ENCODE results near the gene EARS2.
"Not testable (repeated sequence)": the region's sequence is repeated elsewhere in the genome, so short reads cannot be mapped to it uniquely, and the experiment has no call there.

The EARS2 gene

DNA sequence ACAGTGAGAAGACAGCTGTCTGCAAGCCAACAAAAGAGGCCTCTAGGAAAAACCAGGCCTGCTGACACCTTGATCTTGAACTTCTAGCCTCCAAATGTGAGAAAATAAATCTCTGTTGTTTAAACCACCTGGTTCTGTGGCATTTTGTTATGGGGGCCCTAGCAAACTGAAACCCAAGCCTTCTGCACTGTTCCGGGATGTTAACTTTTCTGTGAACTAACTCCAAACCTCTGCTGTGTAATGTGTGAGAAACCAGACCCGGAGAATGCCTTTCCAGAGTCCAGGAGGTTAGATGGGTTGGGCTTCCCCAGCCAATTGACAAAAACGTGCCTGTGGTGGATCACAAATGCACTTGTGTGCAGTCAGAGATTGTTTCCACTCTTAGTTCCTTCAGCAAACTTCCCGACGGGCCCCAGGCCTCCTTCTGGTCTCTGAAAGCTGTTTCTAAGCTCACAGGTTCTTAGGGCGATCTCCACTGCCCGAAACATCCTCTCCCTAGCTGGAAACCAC is 33.2 kb downstream of the EARS2 start:
- DNase-seq = no peak

DNA sequence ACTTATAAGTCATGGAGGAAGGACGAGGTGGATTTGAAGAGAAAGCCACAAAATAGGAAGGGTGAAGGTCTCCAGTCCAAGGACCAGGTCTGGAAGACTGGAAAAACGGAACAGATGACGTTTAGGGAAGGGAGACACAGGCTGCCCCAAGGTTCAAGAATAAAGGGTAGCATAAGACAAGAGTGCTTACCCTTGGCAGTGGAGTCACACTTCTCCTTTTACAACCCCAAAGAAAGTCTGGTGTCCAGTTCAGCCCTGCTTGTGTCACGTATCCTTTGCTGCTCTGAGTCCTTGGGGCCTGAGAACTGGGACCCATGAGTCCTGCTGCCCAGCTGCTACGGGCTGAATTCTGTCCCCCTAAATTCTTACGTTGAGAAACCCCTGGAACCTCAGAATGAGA is 33.8 kb downstream of the EARS2 start:
- no peak for DNase-seq

DNA sequence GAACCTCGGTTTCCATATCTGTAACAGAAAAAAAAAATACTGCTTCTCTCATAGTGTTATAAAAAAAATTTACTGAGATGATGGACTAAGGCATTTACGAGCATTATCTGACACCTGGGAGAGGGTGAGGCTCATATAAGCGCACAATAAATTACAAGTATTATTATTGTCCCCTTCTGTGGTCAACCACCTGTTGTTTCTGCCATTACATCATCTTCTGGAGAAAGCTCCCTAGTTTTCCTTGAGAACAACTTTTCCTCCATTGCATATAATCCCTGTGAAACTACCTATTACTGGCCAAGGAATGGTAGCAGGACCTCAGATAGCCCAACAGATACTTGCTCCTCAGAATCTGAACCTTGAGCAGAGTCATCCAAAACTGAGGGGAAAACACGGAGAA is 35.2 kb downstream of the EARS2 start:
- no peak for DNase-seq

DNA sequence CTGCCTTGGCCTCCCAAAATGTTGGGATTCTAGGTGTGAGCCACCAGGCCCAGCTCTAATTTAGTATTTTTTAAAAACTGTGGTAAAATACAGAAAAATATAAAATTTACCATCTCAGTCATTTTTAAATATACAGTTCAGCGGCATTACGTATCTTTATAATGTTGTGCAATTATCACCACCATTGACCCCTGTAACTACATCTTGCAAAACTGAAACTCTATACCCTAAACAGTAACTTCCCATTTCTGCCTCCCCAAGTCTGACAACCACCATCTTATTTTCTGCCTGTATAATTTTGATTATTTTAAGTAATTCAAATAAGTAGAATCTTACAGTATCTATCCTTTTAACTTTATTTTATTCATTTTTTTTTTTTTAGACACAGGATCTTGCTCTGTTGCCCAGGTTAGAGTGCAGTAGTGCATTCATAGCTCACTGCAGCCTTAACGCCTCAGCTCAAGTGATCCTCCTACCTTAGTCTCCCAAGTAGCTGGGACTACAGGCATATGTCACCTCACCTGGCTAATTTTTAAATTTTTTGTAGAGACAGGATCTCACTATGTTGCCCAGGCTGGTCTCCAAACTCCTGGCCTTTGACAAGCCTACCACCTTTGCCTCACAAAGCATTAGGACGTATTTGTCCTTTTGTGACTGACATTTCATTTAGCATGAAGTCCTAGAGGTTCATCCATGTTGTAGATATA is 36.0 kb downstream of the EARS2 start:
- no peak for DNase-seq

DNA sequence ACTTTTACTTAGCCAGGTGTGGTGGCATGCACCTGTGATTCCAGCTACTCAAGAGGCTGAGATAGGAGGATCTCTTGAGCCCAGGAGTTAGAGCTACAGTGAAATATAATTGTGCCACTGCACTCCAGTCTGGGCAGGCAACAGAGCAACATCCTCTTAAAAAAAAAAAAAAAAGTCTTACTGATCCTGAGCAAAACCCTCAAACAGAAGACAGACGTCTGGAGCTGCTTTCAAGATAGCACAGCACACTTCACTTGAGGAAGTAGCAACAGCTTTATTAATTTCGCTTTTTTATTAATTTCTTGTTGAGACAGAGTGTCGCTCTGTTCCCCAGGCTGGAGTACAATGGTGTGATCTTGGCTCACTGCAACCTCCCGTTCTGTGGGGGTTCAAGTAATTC is 36.6 kb downstream of the EARS2 start:
- DNase-seq = no peak

DNA sequence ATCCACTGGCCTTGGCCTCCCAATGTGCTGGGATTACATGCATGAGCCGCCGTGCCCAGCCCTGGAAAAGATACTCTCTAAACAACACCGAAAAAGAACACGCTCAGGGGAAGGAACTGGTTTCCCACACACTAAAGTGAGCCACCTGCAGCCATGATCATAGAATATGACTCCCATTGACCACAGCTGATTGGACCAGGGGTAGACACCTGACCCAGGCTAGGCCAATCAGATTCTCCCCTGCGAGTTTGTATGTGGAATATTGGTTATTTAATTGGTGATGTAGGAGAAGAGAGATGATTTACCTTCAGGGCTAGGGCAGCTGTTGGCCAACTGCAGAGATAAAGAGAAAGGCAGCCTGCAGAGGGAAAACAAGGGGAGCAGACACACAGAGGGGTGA is 37.9 kb downstream of the EARS2 start:
- DNase-seq = no peak

DNA sequence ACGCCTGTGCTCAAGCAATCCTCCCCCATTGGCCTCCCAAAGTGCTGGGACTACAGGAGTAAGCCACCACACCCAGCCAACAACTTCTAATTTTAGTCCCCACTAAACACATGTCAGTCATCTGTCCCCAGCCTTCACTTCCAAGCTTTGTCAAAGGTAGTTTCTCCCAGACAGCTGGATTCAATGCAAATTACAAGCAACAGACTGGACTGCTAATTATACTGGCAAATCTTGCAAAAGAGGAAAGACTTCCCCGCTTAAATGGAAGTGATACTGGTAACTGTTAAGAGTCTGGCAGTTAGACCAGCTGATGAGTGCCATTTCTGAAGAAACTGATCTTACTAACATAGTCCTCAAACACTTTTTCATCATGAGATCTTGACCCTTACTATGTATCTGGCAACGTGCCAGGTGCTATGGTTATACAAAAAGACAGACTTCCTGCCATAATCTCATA is 38.7 kb downstream of the EARS2 start:
- DNase-seq = no peak

DNA sequence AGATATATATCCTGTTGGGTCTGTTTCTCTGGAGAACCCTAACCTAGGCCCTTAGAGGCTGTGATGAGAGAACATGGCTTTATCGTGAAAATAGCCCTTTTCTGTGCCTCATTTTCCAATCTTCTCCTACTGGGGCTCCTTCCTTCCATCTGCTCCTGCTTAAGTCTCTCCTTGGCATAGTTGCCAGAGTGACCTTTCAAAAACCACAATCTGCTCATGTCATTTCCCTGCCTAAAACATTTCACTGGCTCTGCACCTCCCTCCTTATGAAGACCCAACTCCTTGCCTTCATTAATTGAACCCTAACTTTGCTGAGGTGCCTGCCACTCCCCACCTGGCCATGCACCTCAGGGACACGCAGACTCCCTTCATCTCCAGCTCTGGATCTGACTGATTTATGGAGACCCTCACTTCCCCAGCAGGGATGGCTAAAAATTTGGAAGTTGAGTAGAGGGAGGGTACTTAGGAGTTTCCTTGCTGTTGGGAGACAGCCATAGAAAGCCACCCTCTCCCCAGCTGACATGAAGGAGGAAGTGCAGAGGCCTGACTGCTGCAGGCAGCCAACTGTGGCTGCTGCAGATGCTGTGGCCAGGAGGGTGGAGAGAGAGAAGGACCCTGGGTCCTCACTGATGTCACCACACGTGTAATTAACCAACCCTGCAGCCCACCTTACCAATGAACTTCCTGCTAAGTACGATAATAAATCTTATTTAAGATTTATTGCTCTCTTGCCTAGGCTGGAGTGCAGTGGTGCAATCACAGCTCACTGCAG is 40.6 kb downstream of the EARS2 start:
- DNase-seq = no peak

DNA sequence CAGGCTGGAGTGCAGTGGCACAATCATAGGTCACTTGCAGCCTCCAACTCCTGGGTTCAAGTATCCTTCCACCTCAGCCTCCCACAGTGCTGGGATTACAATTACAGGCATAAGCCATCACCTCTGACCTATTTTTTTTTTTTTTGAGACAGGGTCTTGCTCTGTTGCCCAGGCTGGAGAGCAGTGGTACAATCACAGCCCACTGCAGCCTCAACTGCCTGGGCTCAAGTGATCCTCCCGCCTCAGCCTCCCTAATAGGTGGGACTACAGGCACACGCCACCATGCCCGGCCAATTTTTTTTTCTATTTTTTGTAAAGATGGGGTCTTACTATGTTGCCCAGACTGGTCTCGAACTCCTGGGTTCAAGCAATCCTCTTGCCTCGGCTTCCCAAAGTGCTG is 41.3 kb downstream of the EARS2 start:
- DNase-seq = no peak

DNA sequence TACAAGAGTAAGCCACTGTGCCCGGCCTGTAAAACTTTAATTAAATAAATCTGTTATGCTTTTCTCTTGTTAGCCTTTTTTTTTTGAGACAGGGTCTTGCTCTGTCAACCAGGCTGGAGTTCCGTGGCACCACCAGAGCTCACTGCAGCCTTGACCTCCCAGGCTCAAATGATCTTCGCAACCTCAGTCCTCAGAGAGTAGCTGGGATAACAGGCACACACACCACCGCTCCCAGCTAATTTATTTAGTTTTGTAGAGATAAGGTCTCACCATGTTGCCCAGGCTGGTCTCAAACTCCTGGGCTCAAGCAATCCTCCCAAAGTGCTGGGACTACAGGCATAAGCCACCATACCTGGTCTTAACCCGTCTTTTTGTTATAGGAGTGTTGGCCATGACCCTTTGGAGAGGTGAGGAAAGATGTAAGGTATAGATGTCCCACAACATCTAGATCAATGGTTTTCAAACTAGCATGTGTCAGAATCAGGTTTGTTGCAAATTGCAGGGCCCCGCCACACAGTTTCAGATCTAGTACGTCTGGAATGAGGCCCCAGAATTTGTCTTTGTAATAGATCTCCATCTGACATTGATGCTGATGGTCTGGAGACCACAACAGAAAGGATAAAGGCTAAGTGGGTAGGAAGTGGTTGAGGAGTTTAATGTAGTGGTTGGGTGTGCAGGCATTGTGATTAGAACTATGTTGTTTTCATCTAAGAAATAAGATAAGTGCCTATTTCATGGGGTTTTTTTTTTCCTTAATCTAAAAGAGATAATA is 42.6 kb downstream of the EARS2 start:
- no peak for DNase-seq

DNA sequence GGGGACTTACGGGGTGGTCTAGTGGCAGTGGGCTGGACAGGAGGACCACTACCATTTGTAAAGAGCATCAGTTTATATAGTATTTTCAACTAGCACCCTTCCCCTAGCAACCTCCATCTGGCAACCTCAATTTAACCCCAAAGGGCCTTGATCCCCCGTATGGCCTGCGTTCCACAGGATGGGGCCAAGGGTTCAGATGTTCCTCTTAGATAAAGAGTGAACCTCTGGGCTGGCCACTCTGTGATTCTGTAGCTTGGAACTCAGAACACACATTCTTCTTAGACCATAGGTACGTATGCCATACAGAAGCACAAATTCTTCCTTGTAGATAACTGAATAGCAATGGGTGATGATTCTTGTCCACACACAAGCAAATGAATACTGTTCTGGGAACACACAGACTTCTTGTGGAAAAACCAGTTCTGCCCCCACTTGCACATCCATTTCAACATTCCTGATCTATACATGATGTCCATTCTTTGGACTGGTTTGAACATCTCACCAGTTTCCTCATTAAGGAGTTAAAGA is 44.9 kb downstream of the EARS2 start:
- DNase-seq = no peak

DNA sequence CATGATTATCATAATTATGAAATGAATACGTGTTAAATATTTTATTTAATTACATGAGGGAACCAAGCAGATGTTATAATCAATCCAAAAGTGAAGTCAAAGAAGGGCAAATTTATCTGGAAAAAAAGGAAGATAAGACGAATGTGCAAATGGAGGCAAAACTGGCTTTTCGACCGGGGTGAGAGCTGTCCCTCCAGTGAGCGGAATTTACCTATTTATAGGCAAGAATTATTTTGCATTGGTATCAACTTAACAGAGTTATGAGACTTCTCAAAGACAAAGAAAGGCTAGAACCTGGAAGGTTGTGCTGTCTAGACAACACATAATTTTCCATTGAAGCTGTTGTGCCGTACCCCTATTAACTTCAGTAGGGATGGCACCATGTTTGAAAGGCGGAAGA is 45.4 kb downstream of the EARS2 start:
- no peak for DNase-seq

DNA sequence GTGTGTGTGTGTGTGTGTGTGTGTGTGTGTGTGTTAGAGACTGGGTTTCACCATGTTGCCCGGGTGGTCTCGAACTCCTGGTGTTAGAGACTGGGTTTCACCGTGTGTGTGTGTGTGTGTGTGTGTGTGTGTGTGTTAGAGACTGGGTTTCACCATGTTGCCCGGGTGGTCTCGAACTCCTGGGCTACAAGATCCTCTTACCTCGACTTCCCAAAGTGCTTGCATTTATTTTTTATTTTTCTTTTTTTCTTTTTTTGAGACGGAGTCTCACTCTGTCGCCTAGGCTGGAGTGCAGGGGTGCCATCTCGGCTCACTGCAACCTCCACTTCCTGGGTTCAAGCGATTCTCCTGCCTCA is 46.3 kb downstream of the EARS2 start:
- not testable (repeated sequence) for DNase-seq

DNA sequence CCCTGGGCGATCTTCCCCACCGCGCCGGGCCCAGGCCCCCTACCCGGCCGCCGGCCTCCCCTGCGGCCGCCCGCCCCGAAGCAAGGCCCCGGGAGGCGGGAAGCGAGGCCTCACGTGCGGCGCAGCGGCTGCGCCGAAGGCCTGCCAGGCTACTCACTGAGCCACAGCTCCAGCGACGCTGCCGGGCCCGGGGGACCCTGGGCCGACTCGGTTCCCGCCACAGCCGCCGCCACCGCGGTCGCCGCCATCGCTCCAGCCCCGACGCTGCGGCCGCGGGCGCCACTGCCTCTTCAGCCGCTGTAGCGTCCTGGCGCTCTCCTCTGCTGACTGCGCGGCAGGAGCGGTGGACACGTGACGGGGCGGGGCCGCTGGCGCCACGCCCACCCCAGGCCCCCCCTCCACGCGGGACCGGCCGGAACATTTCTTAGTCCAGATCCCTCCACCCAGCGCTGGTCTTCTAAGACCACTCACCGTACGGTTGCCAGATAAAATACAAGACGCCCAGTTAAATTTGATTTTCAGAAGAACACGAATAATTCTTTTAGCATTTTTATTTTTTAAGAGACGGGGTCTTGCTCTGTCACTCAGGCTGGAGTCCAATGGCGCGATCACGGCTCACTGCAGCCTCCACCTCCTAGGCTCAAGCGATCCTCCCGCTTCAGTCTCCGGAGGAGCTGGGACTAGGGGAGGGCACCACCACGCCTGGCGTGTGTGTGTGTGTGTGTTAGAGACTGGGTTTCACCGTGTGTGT is 46.8 kb downstream of the EARS2 start, which contains the start of gene GGA2:
GGA2 (minus strand) TSS at position 331 of the 751 bp plus-strand sequence; CDS start at position 248, 83 bp downstream.
- DNase-seq = peak; percentile 38 to 86

DNA sequence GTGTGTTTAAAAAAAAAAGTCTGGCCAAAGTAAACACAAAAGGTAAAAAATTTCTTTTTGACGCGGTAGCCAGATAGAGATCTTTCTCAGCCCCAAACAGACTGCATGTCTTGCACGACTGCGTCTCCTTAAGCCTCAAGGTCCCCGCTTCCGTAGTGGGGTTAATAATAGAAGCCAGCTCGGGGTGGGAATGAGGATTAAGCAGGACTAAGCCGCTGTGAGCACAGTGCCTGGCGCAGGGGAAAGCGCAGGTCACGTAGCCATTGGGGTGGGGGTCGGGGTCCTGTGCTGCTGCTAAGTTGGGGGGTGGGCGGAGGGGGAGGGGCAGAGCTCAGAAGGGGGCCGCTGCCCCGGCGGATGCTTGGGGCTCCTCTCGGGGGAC is 47.4 kb downstream of the EARS2 start:
- no peak for DNase-seq

DNA sequence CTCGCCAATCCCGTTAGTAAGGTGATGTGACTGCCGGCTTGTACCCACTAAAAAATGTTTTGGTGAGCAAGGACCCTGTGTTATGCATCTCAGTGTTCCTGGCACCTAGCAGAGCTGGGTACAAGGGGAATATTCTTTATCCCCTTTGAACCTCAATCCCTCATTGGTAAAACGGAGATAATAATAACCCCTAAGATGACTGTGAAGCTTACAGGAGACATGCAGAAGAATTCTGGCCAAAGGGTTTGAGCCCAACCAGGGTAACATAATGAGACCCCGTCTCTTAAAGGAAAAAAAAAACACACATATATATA is 47.8 kb downstream of the EARS2 start:
- DNase-seq = no peak

DNA sequence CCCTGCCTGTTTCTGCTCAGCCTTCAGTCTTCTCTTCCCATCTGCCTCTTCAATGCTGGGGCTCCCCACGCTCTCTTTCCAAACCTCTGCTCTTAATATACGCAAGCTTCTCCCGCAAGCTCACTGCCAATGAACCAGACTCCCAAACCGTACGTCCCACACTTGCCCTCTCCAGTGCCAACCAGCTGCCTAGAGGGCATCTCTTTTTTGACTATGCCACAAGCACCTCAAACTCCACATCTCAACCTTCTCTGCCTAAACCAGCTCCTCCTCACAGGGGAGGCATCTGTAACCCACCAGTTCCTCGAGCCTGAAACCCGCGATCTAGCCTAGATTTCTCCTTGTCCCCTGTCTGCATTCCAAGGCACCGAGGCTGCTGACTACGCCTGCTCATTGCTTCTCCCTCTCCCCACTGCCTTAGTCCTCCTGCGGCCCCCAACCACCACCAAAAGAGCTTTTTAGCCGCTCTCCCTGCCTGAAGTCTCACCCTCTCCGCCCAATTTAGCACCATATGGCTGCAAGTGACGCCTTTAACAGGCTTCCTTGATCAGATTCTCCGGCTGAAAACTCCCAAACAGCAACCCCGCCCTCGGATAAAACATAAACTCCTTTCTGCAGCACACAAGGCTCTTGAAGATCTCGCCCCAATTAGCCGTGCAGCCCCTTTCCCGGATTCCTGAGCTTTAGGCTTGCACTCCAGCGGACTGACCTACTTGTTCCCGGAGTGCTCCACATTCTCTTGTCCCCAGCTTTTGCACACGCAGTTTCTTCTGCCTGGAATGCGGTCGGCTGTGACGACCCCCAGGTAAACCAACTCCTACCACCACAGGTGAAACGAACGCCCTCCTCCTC is 48.3 kb downstream of the EARS2 start:
- DNase-seq = peak in 1 of 2 experiments; percentile 29

DNA sequence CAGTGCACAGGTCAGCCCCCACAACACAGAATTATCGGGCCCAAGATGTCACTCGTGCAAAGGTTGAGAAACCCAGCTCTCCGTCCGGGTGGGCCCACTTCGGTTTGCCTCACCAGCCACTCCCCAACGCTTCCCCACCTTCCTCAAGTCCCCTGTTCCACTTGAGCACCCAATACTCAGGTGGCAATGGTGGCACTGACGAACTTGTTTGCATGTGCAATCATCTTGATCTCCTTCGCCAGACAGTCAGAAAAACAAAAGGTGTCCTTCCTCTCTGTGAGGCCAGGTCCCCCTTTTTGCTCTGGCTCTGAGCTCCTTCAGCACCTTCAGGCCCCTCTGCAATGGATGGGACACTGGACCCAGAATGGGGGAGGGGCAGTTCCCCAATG is 50.5 kb downstream of the EARS2 start:
- no peak for DNase-seq

DNA sequence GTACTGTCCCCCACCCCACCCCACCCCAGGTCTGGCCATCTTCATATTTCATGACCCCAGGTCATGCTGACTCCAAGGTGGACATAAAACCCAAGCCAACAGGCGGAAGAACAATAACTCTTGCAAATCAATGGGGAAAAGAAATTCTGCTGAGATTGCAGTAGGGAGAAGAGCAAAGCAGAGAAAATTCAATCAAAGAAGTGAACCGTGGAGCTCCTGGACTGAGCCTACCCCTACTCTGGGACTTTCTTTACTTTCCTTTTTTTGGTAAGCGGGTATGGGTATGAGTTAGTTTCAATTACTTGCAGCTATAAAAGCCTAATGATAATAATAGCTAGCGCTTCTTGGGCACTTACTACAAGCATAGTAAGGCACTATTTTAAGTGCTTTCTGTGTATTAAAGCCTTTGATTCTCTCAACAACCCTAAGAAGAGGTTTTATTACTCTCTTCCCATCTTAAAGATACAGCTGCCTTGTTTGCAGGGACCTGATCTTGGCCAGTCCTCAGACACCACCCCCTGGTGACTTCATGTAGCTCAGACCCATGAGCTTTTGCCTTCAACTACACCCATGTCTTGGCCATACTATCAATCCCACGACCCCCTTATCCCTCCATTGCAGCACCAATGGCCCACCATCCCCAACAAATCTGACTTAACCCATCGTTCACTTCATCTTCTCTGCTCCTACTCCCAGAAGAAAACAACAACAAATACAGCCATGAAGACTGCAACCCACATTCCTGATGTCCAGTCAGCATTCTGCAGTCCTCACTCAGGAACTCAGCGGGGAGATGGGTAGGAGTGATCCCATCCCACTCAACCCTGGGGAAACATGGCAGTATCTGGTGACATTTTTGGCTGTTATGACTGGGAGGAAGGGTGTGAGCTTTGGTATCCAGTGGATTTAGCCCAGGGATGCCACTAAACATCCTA is 51.2 kb downstream of the EARS2 start:
- no peak for DNase-seq

DNA sequence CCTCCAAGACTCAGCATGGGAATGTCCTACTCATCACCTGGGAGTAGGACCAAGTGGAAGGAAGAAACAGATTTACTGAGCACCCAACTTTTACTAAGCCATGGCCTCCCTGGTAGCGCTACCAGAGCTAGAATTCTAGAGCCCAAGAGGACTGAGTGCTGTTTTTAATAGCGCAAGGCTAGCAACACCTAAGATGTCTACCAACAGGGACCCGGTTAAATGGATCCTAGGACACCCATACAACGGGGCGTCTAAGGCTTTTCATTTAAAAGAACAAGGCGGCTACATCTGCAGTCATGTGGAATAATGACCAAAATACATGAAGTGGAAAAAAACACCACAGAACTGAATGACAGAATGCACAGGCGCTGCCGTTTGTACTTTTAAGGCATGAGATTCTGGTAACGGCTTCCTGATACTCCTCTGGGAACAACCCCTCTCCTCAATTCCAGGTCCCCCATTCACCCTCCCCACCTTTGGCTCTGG is 51.9 kb downstream of the EARS2 start:
- DNase-seq = peak; percentile 6 to 26

Measured in NCI-H446 (cell line).